ENCODE results near the gene AMFR.

DNA sequence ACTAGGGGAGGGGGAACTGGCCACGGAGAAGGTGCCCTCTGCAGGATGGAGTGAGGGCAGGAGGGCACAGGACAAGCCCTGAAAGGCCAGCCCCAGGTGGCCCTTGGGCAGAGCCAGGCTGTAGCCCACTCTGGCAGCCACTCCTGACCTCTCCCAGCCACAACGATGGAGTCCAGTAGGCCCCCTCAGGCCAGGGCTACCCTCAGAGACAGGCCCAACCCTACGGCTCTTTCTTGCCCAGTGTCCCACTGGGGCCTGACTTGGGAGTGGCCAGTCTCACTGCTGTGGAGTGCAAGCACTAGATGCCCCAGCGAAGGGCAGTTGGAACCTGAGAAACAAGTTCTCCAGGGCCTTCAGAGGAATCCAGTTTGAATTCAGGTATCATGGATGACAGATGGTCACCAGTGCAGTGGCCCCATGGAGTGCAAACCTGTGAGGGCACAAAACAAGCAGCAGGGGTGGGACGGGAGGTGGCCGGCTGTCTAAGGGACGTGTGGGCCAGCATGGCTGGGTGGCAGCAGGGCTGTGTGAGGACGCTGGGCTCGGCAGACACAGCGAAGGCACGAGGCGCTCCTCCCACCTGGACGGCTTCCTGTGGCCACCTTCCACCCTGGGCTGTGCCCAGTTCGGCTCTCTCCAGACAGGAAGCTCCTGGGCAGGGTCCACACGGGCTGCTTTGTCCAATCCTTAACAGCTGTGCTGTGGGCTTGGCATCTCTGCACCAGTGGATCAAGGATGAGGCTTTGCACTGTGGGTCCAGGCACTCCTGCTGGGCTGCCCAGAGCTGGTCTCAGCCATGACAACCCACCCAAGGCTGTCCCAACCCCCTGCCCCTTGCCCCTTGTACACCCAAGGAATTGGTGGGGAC is 72.1 kb downstream of the AMFR start:
- TF ChIP-seq, protein P1, sequence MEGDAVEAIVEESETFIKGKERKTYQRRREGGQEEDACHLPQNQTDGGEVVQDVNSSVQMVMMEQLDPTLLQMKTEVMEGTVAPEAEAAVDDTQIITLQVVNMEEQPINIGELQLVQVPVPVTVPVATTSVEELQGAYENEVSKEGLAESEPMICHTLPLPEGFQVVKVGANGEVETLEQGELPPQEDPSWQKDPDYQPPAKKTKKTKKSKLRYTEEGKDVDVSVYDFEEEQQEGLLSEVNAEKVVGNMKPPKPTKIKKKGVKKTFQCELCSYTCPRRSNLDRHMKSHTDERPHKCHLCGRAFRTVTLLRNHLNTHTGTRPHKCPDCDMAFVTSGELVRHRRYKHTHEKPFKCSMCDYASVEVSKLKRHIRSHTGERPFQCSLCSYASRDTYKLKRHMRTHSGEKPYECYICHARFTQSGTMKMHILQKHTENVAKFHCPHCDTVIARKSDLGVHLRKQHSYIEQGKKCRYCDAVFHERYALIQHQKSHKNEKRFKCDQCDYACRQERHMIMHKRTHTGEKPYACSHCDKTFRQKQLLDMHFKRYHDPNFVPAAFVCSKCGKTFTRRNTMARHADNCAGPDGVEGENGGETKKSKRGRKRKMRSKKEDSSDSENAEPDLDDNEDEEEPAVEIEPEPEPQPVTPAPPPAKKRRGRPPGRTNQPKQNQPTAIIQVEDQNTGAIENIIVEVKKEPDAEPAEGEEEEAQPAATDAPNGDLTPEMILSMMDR (IDR thresholded peaks at IDR 0.05), result no peak
- TF ChIP-seq POLR2A (IDR thresholded peaks at IDR 0.05), result no peak

All from right lobe of liver (tissue), 4 donors.